Keratinocyte (primary cell): ENCODE data around the gene KIF11. TPM values are rescaled to one million over a fixed set of nuclear protein-coding genes. Genes with fewer than 3 reads are reported as not detected.

Experiments
- DNase-seq: peaks from one replicate; pipeline ENCODE4 v3.0.0-alpha.2; 2011; ENCODE audit warnings: low read depth, missing footprints, low spot score
- FAIRE-seq: peaks from 2 replicates; lab custom pipeline; 2011; peaks lifted over from hg19 to GRCh38; lab: Jason Lieb, UNC
- H2AFZ ChIP-seq: 2 replicates; pipeline ENCODE4 v1.6.0; 2012; ENCODE audit warnings: low read length, control low read depth, inconsistent platforms; ENCODE audit not compliant: control insufficient read depth
- H3K27ac ChIP-seq: 2 replicates; pipeline ENCODE4 v1.5.1; 2011; ENCODE audit warnings: low read length; ENCODE audit not compliant: control insufficient read depth, insufficient read depth
- H3K27me3 ChIP-seq: 3 replicates; pipeline ENCODE4 v1.6.0; 2011; ENCODE audit warnings: low read length; ENCODE audit not compliant: control insufficient read depth, insufficient read depth; ENCODE audit errors: extremely low read depth
- H3K36me3 ChIP-seq, 2 experiments: 2 replicates in 1 of 2; 3 replicates in 1 of 2; pipeline ENCODE4 v1.5.1; 2011; ENCODE audit warnings: low read length in 2 of 2, mild to moderate bottlenecking in 1 of 2; ENCODE audit not compliant: control insufficient read depth in 2 of 2, insufficient read depth in 2 of 2; ENCODE audit errors: extremely low read depth in 1 of 2
- H3K4me1 ChIP-seq: 3 replicates; pipeline ENCODE4 v1.5.1; 2011; ENCODE audit warnings: low read length; ENCODE audit not compliant: control insufficient read depth, insufficient read depth; ENCODE audit errors: extremely low read depth
- H3K4me2 ChIP-seq: 3 replicates; pipeline ENCODE4 v1.6.0; 2011; ENCODE audit warnings: low read depth, low read length; ENCODE audit not compliant: control insufficient read depth, insufficient read depth; ENCODE audit errors: extremely low read depth
- H3K4me3 ChIP-seq, 3 experiments: fragments of 200-600 bp in 1 of 3; sonication (generic) in 1 of 3; 2 replicates in 2 of 3; 3 replicates in 1 of 3; pipeline ENCODE4 v1.5.1; 2011 to 2016; ENCODE audit warnings: low read length in 3 of 3, mild to moderate bottlenecking in 3 of 3, control low read depth in 2 of 3, inconsistent platforms in 1 of 3, low read depth in 1 of 3, mixed read lengths in 1 of 3, mixed run types in 1 of 3, moderate library complexity in 1 of 3; ENCODE audit not compliant: control insufficient read depth in 2 of 3, insufficient read depth in 2 of 3; ENCODE audit errors: extremely low read depth in 1 of 3
- H3K79me2 ChIP-seq: 2 replicates; pipeline ENCODE4 v1.6.0; 2012; ENCODE audit warnings: low read length; ENCODE audit not compliant: control insufficient read depth, insufficient read depth
- H3K9ac ChIP-seq: 3 replicates; pipeline ENCODE4 v1.6.0; 2011; ENCODE audit warnings: low read length; ENCODE audit not compliant: control insufficient read depth, insufficient read depth; ENCODE audit errors: extremely low read depth
- H3K9me1 ChIP-seq: 3 replicates; pipeline ENCODE4 v1.6.0; 2011; ENCODE audit warnings: low read length; ENCODE audit not compliant: control insufficient read depth, insufficient read depth; ENCODE audit errors: extremely low read depth
- H3K9me3 ChIP-seq: 2 replicates; pipeline ENCODE4 v1.5.1; 2012; ENCODE audit warnings: low read depth, low read length; ENCODE audit not compliant: control insufficient read depth
- H4K20me1 ChIP-seq: 3 replicates; pipeline ENCODE4 v1.6.0; 2011; ENCODE audit warnings: low read length; ENCODE audit not compliant: control insufficient read depth, insufficient read depth; ENCODE audit errors: extremely low read depth
- CTCF ChIP-seq, 3 experiments: IDR thresholded peaks in 1 of 3; conservative IDR thresholded peaks in 1 of 3; optimal IDR thresholded peaks in 1 of 3; 2 replicates in 2 of 3; 3 replicates in 1 of 3; pipeline versions ENCODE3 to v1.5.1; 2011; ENCODE audit warnings: low read length in 3 of 3, mild to moderate bottlenecking in 3 of 3, moderate library complexity in 2 of 3, control low read depth in 1 of 3, inconsistent platforms in 1 of 3; ENCODE audit not compliant: insufficient read depth in 2 of 3; ENCODE audit errors: extremely low read depth in 1 of 3
- EZH2 ChIP-seq: IDR thresholded peaks from one replicate; pipeline ENCODE4 v1.6.1; 2012; ENCODE audit warnings: inconsistent platforms, mild to moderate bottlenecking, low read length, moderate library complexity
- dilution Hi-C: fragments of 300-500 bp; cut with MboI; formaldehyde crosslinking; loops from one replicate; pipeline ENCODE4 v1.7.0; 2020; ENCODE audit warnings: low sequenced_read_pairs; ENCODE audit not compliant: extremely low pct_ligation_motif_present
- polyA plus RNA-seq, 5 experiments: library from polyadenylated mRNA; depleted of rRNA in 3 of 5; stranded (reverse) in 3 of 5; stranded (forward) in 1 of 5; unstranded in 1 of 5; fragments of >200 nt; gene quantifications; 1 replicate in 1 of 5; 2 replicates in 3 of 5; 3 replicates in 1 of 5; pipeline versions ENCODE4 v1.2.1 to v1.2.3, GENCODE V29; 2011 to 2012; ENCODE audit warnings: missing spikeins in 2 of 5, low read depth in 1 of 5, low replicate concordance in 1 of 5

Gene KIF11
- polyA plus RNA-seq, 1 donor (not counting 4 experiments of a cell fraction or from before 2014, with no cell fraction given), result 10.6 TPM

DNA sequence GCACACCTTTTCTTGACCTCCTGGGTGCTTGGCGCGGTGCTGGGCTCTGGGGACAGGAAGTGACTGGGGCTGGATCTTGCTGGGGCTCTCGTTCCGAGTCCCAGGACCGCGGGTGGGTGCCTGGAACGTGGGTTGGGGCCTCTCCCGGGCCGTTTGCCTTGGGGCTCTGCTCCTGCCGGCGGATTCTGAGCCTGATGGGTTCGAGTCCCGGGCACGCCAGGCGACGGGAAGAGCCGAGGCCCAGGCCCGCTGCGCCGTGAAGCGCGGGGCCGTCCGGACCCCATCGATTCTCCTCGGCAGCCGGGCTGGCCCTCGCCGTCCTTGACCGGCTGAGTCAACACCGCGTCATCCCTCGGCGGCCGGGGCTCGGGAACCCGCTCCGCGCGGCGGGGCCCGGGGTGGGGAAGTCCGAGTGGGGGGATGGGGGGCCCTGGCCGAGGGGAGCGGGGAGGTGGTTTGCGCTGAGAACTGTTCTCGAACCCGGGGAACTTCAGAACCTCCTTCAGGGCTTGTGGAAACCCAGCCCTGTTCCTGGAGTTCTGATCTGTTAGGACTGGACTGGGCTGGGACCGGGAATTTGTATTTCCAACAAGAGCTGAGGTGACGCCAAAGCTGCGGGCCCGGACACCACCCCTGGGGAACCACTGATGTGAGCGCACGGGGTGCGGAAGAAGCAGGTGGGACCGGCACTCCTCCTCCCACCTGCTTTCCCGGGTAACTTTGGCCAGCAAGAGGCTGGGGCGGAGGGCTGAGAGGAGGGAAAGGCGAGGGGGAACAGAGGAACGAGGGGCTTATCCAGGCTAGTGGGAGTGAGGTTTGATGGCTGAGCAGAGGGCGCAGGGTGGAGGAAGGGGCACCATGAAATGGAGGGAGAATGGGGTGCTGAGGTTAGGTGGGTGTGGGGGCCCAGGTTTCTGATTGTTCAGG is 103.0 kb downstream of the KIF11 start:
- FAIRE-seq, result no peak
- DNase-seq, result no peak
- dilution Hi-C loops, result no loop called here
- Histone ChIP-seq H3K9me1 (no peaks in the 10 kb centered on the region), H3K9ac (no peak overlapping the region), H3K27ac (no peak overlapping the region), H3K4me2 (no peak overlapping the region), H4K20me1 (no peaks in the 10 kb centered on the region), H3K36me3 (no peaks in the 10 kb centered on the region), H2AFZ (no peak overlapping the region), H3K4me1 (peaks cover 3% of the 10 kb centered on the region), H3K4me3 (peak overlapping the region in 1 of 3 experiments; percentile 4), H3K9me3 (peaks cover 1% of the 10 kb centered on the region), H3K27me3 (peaks cover 74% of the 10 kb centered on the region), H3K79me2 (no peaks in the 10 kb centered on the region)
- no peak for TF ChIP-seq EZH2
- TF ChIP-seq CTCF (optimal IDR thresholded peaks at IDR 0.05 in 1 of 3, IDR thresholded peaks at IDR 0.05 in 1 of 3, conservative IDR thresholded peaks at IDR 0.05 in 1 of 3; ENCODE audit: extremely low read depth in 1 of 3, insufficient read depth in 2 of 3, low read length in 3 of 3), result no peak

- Histone ChIP-seq H3K9me1 (no peaks in the 10 kb centered on the region), H3K9me3 (no peaks in the 10 kb centered on the region), H3K27me3 (peaks cover 66% of the 10 kb centered on the region), H3K27ac (no peak overlapping the region), H3K79me2 (no peaks in the 10 kb centered on the region), H3K36me3 (no peaks in the 10 kb centered on the region), H4K20me1 (no peaks in the 10 kb centered on the region), H3K4me2 (no peak overlapping the region), H3K4me1 (peaks cover 3% of the 10 kb centered on the region), H3K9ac (no peak overlapping the region), H3K4me3 (no peak overlapping the region), H2AFZ (no peak overlapping the region)
- TF ChIP-seq EZH2 (no peak), CTCF (optimal IDR thresholded peaks at IDR 0.05 in 1 of 3, IDR thresholded peaks at IDR 0.05 in 1 of 3, conservative IDR thresholded peaks at IDR 0.05 in 1 of 3; ENCODE audit: extremely low read depth in 1 of 3, insufficient read depth in 2 of 3, low read length in 3 of 3) (no peak)
- FAIRE-seq, result peak; percentile 70
- dilution Hi-C loops, result no loop called here
- DNase-seq, result no peak
Observed at GRCh38 chr10:92696606-92697383, 103.9 kb downstream of the KIF11 start.
